ENCODE results near the gene AMER1. TPM values are rescaled to one million over a fixed set of nuclear protein-coding genes. Genes with fewer than 3 reads are reported as not detected.

Gene AMER1
- 1.2 and 1.4 TPM in 2 replicates for total RNA-seq

DNA sequence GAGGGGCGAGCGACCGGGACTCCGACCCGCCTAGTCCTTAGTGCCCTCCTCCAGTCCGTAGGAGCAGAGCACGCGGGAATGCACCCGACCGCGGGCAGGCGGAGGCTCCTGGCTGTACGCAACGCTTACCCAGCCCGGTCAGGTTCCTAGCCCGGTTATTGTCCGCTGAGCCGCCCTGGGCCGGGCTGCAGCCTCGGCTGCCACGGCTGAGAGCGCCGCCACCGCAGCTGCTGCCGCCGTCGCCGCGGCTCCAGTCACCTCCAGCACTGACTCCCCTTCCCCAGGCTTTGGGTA lies at the start of gene AMER1:
Gene AMER1, minus strand, starts transcription at position 268 of the 294 bp plus-strand sequence. CDS start 12,422 bp downstream, outside the sequence.

DNA sequence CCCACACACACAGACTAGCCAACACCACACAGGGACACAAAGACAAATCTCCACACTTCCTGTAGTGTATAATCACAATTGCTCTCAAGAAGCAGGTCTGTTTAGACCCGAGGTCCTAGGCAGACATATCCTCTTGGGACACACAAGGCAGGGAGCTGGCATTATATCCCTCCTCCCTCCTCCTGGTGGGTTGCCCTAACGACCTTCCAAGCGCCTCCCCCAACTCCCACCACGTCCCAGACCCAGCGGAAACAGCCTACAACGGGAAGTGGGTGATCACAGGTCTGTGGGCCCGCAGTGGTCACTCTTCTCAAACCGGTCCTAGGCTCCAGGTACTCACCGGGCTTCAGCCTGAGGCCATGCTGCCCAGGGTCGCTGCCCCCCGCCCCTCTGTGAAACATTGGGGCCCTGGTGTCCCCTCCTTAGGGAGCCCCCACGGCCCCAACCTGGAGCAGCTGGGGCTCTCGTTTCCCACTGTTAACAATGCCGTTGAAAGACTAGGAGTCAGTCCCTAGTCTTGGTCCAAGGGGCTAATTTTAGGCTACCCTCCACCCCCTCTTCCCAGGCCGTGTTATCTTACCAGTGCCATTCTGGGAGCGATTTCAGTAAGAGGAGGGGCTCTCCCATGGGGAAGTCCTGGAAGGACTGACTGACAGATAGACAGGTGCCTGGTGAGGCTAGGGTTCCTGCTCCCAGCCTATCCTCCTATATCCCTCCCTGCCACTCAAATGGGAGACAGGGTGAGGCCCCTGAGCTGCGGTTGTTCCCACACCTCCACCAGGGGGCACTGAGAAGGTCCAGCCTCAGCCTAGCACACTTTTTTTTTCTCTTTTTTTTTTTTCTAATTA lies 24.8 kb upstream of the AMER1 start, which contains the start of gene ASB12:
Gene ASB12, minus strand, starts transcription at position 485 of the 848 bp plus-strand sequence. CDS start 4,957 bp downstream, outside the sequence.

Other genes with a start within 250 kb of the AMER1 start
- gene ASB12, start 24.9 kb upstream of the AMER1 start, total RNA-seq = not detected in 2 replicates
- gene MTMR8, start 189.7 kb upstream of the AMER1 start, total RNA-seq = 0.05 and 1.3 TPM in 2 replicates